PC-3 (cell line): ENCODE data around the gene SAP25. TPM values are rescaled to one million over a fixed set of nuclear protein-coding genes. Genes with fewer than 3 reads are reported as not detected.
"Not testable (repeated sequence)": the region's sequence is repeated elsewhere in the genome, so short reads cannot be mapped to it uniquely, and the experiment has no call there.

Source experiments
- ATAC-seq: fragments of 200-7000 bp; cut with Tn5 transposase; 2 replicates; pipeline ENCODE4 v1.9.1; 2020; ENCODE audit warnings: mild to moderate bottlenecking, moderate library complexity
- BruUV-seq: library from RNA; stranded (reverse); fragments of 400-500 nt; replicated peaks from 2 replicates; lab custom pipeline; 2021; lab: Mats Ljungman, UMichigan
- CTCF ChIA-PET: fragments of 300-600 bp; sonication (Branson Sonifier 250); formaldehyde crosslinking; loops from one replicate; lab custom pipeline; 2022; ENCODE audit warnings: antibody characterized with exemption; lab: Charles Lee
- POLR2A ChIA-PET: fragments of 300-600 bp; sonication (Branson Sonifier 250); formaldehyde crosslinking; loops from one replicate; lab custom pipeline; 2022; ENCODE audit warnings: antibody characterized with exemption; ENCODE audit not compliant: unreplicated experiment; lab: Charles Lee
- DNase-seq: peaks from one replicate; pipeline ENCODE4 v3.0.0-alpha.2; 2015
- H2AFZ ChIP-seq: fragments of 300-600 bp; sonication (generic); 2 replicates; pipeline ENCODE4 v1.6.0; 2016; ENCODE audit warnings: antibody characterized with exemption, low read length
- H3F3A ChIP-seq: fragments of 300-600 bp; sonication (generic); one replicate; pipeline ENCODE4 v1.6.0; 2017; ENCODE audit warnings: antibody characterized with exemption, low read length, control low read depth, mild to moderate bottlenecking; ENCODE audit not compliant: unreplicated experiment
- H3K27ac ChIP-seq: fragments of 300-600 bp; sonication (generic); 2 replicates; pipeline ENCODE4 v1.5.1; 2016; ENCODE audit warnings: mild to moderate bottlenecking, low read length
- H3K27me3 ChIP-seq: fragments of 300-600 bp; sonication (generic); 2 replicates; pipeline ENCODE4 v1.6.1; 2016; ENCODE audit warnings: low read length, mixed read lengths
- H3K36me3 ChIP-seq: fragments of 300-600 bp; sonication (generic); 2 replicates; pipeline ENCODE4 v1.6.1; 2016; ENCODE audit warnings: low read depth, mixed run types, low read length, mixed read lengths
- H3K4me1 ChIP-seq: fragments of 300-600 bp; sonication (generic); 2 replicates; pipeline ENCODE4 v1.5.1; 2016; ENCODE audit warnings: low read length; ENCODE audit not compliant: insufficient read depth
- H3K4me2 ChIP-seq: fragments of 300-600 bp; sonication (generic); 2 replicates; pipeline ENCODE4 v1.6.0; 2016; ENCODE audit warnings: low read length
- H3K4me3 ChIP-seq: fragments of 300-600 bp; sonication (generic); 2 replicates; pipeline ENCODE4 v1.5.1; 2016; ENCODE audit warnings: mild to moderate bottlenecking, low read length, mixed read lengths
- H3K79me2 ChIP-seq: fragments of 300-600 bp; sonication (generic); 2 replicates; pipeline ENCODE4 v1.6.1; 2017; ENCODE audit warnings: low read length, mixed read lengths
- H3K9ac ChIP-seq: fragments of 300-600 bp; sonication (generic); 2 replicates; pipeline ENCODE4 v1.6.0; 2016; ENCODE audit warnings: mild to moderate bottlenecking, low read length
- H3K9me2 ChIP-seq: fragments of 300-600 bp; sonication (generic); replicated peaks from 2 replicates; pipeline ENCODE4 v1.6.1; 2016; ENCODE audit warnings: mixed run types, low read length, mixed read lengths
- H3K9me3 ChIP-seq: fragments of 300-600 bp; sonication (generic); 2 replicates; pipeline ENCODE4 v1.6.1; 2016; ENCODE audit warnings: low read length, mixed read lengths
- H4K20me1 ChIP-seq: fragments of 300-600 bp; sonication (generic); 2 replicates; pipeline ENCODE4 v1.6.1; 2016; ENCODE audit warnings: low read length, mixed read lengths
- CTCF ChIP-seq: fragments of 300-600 bp; sonication (generic); conservative IDR thresholded peaks from 2 replicates; pipeline ENCODE4 v1.5.1; 2017; ENCODE audit warnings: antibody characterized with exemption, low read depth, mild to moderate bottlenecking, low read length
- EZH2 ChIP-seq: fragments of 300-600 bp; sonication (generic); IDR thresholded peaks from one replicate; pipeline ENCODE4 v1.6.1; 2017; ENCODE audit warnings: antibody characterized with exemption, mild to moderate bottlenecking, low read length; ENCODE audit not compliant: unreplicated experiment
- EZH2phosphoT487 ChIP-seq: fragments of 300-600 bp; sonication (generic); IDR thresholded peaks from 2 replicates; pipeline ENCODE4 v1.6.1; 2018; ENCODE audit warnings: mild to moderate bottlenecking, antibody characterized with exemption, low read length, borderline replicate concordance
- intact Hi-C: fragments of 100-400 bp; cut with micrococcal nuclease; formaldehyde crosslinking; loops from 2 replicates; pipeline ENCODE4 v1.9.0; 2023
- total RNA-seq: library from RNA; depleted of rRNA; stranded (reverse); fragments of >200 nt; gene quantifications from 2 replicates; pipeline ENCODE4 v1.2.3, GENCODE V29; 2014

Gene SAP25
- total RNA-seq, 1 experiment from 2014 or later, result 0.22 TPM

GRCh38 chr7:100538654-100539435 is 34.9 kb downstream of the SAP25 start, which contains the start of gene AGFG2:
Gene AGFG2 (plus strand): TSS chr7:100539203. CDS start chr7:100539347, 144 bp downstream.
- Histone ChIP-seq H3K27me3 (no peaks in the 10 kb centered on the region), H3K36me3 (no peaks in the 10 kb centered on the region), H2AFZ (peak within 1 kb of the TSS; percentile 96), H3K9me3 (no peaks in the 10 kb centered on the region), H4K20me1 (no peaks in the 10 kb centered on the region), H3K79me2 (peaks cover 36% of the 10 kb centered on the region), H3K4me1 (peaks cover 13% of the 10 kb centered on the region), H3F3A (no peaks in the 10 kb centered on the region), H3K27ac (0 out of 2 replicates have a peak within 1 kb of the TSS, but pooled peaks have one; percentile 2), H3K9me2 (no peaks in the 10 kb centered on the region), H3K4me2 (peak within 1 kb of the TSS; percentile 96), H3K9ac (peak within 1 kb of the TSS; percentile 44), H3K4me3 (peak within 1 kb of the TSS; percentile 78)
- no TSS peak for BruUV-seq
- intact Hi-C loops, result loop anchor here (2.0 kb wide), 1 partner anchor 60 kb away; the partner anchor contains the start of gene TSC22D4
- DNase-seq (peak; percentile 99), ATAC-seq (peak; percentile 97)
- TF ChIP-seq EZH2phosphoT487 (no peak), EZH2 (no peak), CTCF (no peak)
- CTCF ChIA-PET, result interaction anchor here (0.6 to 1.4 kb wide), 3 partner anchors 21 to 57 kb away, joined by 5 to 13 read pairs (median 8); partner anchors contain the start of gene NYAP1
- POLR2A ChIA-PET, result interaction anchor here (0.6 to 0.7 kb wide), 3 partner anchors 9 to 1926 kb away, joined by 3 to 6 read pairs (median 3); partner anchors contain the start of gene LRWD1

- ATAC-seq, result peak; percentile 1
- Histone ChIP-seq H3K27ac (0 out of 2 replicates have a peak overlapping the region, but pooled peaks have one; percentile 2), H3K4me3 (peak overlapping the region; percentile 69), H3K4me2 (peak overlapping the region; percentile 88), H2AFZ (peak overlapping the region; percentile 96), H3K36me3 (no peaks in the 10 kb centered on the region), H3K9ac (peak overlapping the region; percentile 44), H3K79me2 (peaks cover 30% of the 10 kb centered on the region), H3K9me2 (no peaks in the 10 kb centered on the region), H3K27me3 (no peaks in the 10 kb centered on the region), H3K4me1 (peaks cover 7% of the 10 kb centered on the region), H4K20me1 (no peaks in the 10 kb centered on the region), H3F3A (no peaks in the 10 kb centered on the region), H3K9me3 (no peaks in the 10 kb centered on the region)
- TSS peak; percentile 79 for BruUV-seq
- POLR2A ChIA-PET, result interaction anchor here (0.7 kb wide), 1 partner anchor 9 kb away, joined by 3 read pairs; no protein-coding TSS in a partner anchor
- no peak for DNase-seq
- TF ChIP-seq EZH2phosphoT487, result no peak
- no peak for TF ChIP-seq CTCF
- no peak for TF ChIP-seq EZH2
- intact Hi-C loops, result loop anchor here (2.0 kb wide), 1 partner anchor 60 kb away; the partner anchor contains the start of gene TSC22D4
- CTCF ChIA-PET, result interaction anchor here (0.7 to 1.4 kb wide), 3 partner anchors 8 to 56 kb away, joined by 3 to 8 read pairs (median 5); no protein-coding TSS in a partner anchor
Measured at GRCh38 chr7:100538348-100538653, 35.4 kb downstream of the SAP25 start.

GRCh38 chr7:100536695-100537094 is 37.0 kb downstream of the SAP25 start:
- not testable (repeated sequence) for BruUV-seq

GRCh38 chr7:100535982-100536381 is 37.7 kb downstream of the SAP25 start:
- H2AFZ ChIP-seq, H3K4me3 ChIP-seq, H3K27ac ChIP-seq, DNase-seq, H3K4me1 ChIP-seq, H3K27me3 ChIP-seq, H3K9me3 ChIP-seq, intact Hi-C loops, CTCF ChIA-PET, POLR2A ChIA-PET, H3K9ac ChIP-seq, H4K20me1 ChIP-seq, ATAC-seq, BruUV-seq, H3K4me2 ChIP-seq, H3F3A ChIP-seq, H3K36me3 ChIP-seq, H3K9me2 ChIP-seq: not testable (repeated sequence)
- peaks cover 12% of the 10 kb centered on the region for H3K79me2 ChIP-seq

More at GRCh38 chr7:100536695-100537094, 37.0 kb downstream of the SAP25 start:
- H3K4me2 ChIP-seq, DNase-seq, intact Hi-C loops, H3K27ac ChIP-seq, H3K4me1 ChIP-seq, H4K20me1 ChIP-seq, H3K9me2 ChIP-seq, H3K9ac ChIP-seq, CTCF ChIA-PET, POLR2A ChIA-PET, H3F3A ChIP-seq, H3K4me3 ChIP-seq, H3K36me3 ChIP-seq, H3K9me3 ChIP-seq, H3K27me3 ChIP-seq, H2AFZ ChIP-seq, ATAC-seq: not testable (repeated sequence)
- H3K79me2 ChIP-seq, result peaks cover 19% of the 10 kb centered on the region
